Measurements from ENCODE around the gene PDE11A.

PDE11A gene

DNA sequence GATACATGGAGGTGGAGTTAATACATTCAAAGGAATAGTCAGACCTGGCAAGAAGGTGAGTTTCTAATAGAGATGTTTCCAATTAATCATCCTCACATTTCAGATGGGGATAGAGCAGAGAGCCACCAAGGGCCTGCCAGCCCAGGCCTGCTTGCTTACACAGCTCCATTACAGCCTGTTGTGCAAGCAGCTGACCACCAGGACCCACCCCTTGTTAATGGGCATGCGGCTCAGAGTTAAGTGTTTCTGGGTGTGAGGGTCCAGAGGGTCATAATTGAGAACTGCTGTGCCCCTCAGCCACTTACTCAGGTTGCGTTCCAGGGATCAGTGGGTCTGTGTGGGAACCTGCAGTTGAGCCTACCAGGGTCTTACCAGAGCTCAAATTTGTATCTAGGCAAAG lies 480.2 kb downstream of the PDE11A start:
- no peak for DNase-seq

DNA sequence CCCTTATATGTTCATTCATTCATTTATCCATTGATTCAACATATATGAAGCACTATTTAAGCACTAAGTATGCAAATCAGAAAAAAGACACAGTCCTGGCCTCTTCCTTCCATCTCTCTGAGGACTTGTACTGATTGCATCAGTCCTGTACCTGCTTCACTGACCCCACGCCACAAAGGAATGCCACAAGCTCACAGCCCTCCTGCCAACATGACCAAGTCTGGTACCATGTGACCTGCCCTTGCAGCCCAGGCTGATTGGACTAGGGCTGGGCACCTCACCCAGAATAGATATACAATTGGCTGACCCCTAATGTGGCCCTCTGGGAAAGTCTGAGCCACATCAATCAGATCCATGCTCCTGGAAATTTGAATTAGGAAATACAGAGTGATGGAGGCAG lies 483.4 kb downstream of the PDE11A start:
- DNase-seq, result no peak

DNA sequence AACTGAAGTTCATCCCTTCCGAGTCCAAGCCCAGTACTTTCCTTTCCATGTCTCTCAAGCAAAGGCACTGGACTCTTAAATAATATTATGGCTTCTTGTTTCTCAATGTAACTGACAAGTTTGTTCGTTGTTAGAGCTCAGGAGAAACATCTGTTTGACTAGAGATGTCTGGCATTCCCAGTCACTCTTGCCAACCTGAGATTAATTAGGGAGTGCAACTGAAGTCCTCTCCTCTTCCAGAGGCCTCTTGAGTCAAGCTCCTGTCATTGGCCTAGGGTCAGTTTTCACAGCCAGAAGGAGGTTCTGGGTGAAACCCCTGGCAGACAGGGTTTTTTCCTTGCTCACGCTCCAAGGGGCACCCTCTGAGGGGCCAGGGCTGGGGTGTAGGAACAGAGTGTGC lies 483.9 kb downstream of the PDE11A start:
- no peak for DNase-seq

DNA sequence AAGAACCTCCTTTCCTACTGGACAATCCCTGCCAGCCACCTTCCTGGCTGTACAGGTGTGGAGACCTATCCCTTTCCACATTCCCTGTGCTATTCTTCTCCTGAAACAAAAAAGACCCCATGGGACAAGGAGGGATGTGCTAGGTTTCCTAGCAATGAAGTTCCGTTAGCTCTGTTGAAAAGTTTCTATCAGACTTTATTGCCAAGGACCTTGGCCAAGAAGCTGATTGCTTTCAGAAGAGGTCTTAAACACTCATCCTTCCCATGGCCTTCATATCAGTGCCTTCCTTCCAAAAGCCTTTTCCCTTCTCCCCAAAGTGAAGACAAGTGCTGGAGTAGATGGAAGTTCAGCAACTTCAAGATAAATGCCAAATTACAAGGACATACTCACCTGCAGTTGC lies 485.2 kb downstream of the PDE11A start:
- no peak for DNase-seq

DNA sequence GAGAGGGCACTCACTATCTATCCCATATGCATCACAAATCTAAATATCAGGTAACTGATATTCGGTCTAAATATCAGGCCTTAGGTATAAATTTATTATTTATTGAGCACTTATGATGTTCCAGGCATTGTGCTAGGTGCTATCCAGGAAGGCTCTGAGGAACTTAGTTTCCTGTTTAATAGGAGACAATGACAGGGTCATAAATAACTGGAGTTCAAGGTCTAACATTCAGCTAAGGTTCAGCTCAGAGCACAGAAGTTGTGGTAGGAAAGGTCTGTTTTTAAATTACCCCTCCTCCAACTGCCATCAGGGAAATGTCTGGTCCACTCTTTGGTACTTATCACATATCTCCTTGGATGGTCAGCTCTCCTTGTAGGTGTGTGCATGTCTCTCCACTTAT lies 486.4 kb downstream of the PDE11A start:
- no peak for DNase-seq

DNA sequence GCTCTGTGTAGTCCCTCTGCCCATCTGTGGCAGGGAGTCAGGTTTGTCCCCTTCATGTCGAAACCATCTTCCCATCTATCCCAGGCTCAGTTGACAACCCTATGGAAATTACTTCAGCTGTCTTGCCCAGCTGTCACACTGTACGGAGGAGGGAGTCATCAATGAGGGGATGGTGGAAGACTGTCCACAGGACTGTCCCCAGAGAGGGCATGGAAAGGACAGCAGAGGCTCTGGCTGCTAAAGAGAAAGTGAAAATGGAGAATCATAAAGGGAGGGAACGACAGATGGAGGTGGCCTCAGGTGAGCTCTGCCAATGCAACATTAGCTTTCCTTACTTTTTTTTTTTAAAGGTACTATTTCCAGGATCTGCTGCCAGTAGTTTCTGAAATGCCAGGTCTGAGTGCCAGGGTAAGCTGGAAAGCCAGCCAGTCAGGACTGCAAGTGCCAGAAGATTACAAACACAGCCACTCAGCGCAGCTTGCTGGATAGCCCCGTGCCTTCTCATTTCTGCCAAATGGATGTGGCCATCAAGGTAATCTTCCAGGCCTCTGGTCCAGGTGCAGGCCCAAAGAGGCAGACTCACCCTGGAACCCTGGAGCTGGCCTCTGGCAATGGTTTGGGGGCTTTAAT lies 487.2 kb downstream of the PDE11A start:
- no peak for DNase-seq

DNA sequence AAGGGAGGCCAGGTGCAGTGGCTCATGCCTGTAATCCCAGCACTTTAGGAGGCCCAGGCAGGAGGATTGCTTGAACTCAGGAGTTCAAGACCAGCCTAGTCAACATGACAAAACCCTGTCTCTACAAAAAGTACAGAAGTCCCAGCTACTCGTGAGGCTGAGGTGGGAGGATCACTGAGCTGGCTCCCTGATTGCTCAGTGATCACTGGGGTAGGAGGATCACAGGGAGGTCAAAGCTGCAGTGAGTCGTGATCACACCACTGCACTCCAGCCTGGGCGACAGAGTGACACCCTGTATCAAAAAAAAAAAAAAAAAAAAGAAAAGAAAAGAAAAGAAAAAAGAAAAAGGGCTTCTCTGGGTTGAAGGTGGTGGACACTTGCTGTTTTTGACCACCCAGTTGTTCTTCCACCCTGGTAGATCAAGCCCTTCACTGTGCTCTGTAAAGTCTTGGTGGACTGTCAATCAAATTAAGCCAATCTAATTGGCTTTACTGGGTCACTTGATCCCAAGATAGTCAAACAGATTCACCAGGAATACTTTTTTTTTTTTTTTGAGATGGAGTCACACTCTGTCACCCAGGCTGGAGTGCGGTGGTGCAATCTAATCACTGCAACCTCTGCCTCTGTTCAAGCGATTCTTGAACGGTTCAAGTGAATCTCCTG lies 488.4 kb downstream of the PDE11A start:
- DNase-seq, result no peak

DNA sequence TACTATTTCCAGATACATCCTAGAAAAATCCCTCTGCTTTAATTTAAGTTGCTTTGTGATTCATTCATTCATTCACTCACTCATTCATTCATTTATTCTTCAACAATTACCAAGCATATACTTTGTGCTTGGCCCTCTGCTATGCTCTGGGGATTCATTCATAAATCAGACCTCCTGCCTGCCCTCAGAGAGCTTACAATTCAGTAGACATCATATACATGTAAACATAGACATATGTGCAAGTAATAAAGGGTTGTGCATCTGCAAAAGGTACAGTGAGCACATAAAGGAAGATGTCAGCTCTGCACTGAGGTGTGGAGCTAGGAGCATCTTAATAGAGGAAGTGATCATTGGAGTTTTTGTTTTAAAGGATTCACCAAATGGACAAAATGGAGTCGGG lies 490.6 kb downstream of the PDE11A start:
- DNase-seq, result no peak

DNA sequence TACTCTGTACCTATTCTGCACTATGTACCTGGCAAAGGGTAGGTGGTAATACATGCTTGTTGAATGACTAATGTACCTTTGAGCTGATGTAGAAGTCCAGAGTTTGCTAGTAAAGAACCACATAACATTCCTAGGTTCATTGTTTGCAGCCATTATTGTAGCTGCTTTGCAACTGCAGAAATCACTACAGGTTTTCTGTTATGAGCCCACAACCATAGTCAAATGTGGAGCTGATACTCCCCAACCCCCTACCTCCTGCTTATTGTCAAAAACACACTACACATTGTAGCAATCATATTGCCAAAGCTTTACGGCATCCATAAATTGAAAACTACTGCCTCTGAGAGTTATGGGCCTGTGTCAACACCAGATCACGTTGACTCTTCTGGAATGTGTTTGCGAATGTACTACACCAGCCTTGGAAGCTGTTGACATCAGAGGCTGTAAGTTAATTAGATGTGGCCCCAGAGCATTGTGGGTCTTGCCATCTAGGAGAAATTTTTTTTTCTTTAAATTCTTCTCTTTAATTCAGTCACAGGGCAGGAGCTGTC lies 493.0 kb downstream of the PDE11A start:
- DNase-seq, result no peak

DNA sequence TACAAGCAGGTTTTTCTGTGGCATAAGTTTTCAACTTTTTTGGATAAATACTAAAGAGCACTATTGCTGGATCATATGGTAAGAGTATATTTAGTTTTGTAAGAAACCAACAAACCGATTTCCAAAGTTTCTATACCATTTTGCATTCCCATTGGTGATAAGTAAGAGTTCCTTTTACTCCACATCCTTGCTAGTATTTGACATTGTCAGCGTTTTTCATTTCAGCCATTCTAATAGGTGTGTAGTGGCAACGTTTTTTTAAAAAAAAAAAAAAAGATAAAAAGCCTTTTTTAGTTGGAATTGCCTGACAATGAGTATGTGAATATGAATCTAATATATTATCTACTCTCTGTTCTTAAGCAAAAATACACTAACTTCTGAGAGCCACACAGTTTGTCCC lies 494.1 kb downstream of the PDE11A start:
- DNase-seq, result no peak

DNA sequence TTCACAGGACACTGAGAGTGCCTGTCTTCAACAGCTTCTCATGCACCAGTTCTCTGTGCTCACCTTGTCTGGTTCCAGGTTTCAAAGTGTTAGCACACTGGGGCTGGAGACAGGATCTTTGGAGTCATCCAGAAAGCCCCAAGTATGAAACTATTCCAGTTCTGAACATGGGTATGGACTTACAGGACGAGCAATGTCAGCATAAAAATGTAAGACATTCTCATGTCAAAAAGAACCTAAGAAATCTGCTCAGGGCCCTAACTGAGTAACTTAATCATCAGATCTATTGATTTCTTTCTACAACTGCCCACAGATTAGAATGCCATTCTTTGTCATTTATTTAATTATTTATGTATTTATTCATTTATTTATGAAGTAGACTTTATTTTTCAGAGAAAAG lies 495.5 kb downstream of the PDE11A start:
- no peak for DNase-seq

DNA sequence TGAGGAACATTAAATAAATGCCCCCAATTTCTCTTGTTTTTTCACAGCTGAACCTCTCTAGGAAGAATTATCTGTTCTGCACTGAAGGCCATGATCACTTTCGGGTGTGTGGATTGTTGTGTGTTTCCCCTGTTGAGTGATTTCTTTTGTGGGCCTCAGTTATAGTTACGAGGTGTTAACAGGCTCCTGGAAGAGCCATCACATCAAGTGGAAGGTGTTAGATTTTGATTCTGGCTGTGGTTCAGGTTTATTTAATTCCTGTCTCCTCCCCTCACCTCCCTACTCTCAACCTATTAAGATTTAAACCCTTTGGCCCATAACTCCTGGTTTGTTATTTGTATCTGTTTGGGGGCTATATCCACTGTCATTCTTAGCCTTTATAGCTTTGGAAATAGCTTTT lies 497.2 kb downstream of the PDE11A start:
- no peak for DNase-seq

DNA sequence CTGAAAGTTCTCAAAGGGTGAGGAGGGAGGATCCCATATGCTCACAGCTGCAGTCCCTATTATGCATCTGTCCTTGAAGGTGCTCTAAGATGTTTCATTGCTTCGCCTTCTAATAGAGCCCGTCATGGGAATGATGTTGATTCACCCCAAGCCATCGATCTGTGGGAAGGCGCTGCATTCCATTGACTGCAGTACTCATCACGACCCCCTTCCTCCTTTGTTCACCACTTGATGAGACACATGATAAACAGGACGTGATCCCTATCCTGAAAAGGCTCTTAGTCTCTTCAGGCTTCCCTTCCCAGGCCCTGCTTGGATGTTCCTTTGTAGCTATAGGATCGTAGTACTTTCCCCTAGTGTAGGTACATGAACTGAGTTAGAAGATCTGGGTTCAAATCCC lies 498.2 kb downstream of the PDE11A start:
- DNase-seq, result no peak
